Fibroblast of lung (primary cell): ENCODE results near the gene AKR1A1. TPM values are rescaled to one million over a fixed set of nuclear protein-coding genes. Genes with fewer than 3 reads are reported as not detected.

Experiments used
- DNase-seq, 2 donors: peaks; one replicate each; pipeline versions ENCODE4 v3.0.0 to v3.0.0-alpha.2; 2010; ENCODE audit warnings: low read depth in 2 of 2
- H2AFZ ChIP-seq: 2 replicates; pipeline ENCODE4 v1.5.1; 2012; ENCODE audit warnings: low read length, control low read depth, inconsistent platforms
- H3K27ac ChIP-seq: 2 replicates; pipeline ENCODE4 v1.5.1; 2011; ENCODE audit warnings: low read length, control low read depth; ENCODE audit not compliant: insufficient read depth
- H3K27me3 ChIP-seq: 2 replicates; pipeline ENCODE4 v1.5.1; 2011; ENCODE audit warnings: mild to moderate bottlenecking, low read length; ENCODE audit not compliant: control insufficient read depth, insufficient read depth
- H3K36me3 ChIP-seq: 2 replicates; pipeline ENCODE4 v1.5.1; 2011; ENCODE audit warnings: low read length; ENCODE audit not compliant: control insufficient read depth, insufficient read depth
- H3K4me1 ChIP-seq: 2 replicates; pipeline ENCODE4 v1.5.1; 2011; ENCODE audit warnings: low read length; ENCODE audit not compliant: control insufficient read depth, insufficient read depth; ENCODE audit errors: extremely low read depth
- H3K4me2 ChIP-seq: 2 replicates; pipeline ENCODE4 v1.5.1; 2011; ENCODE audit warnings: low read length, control low read depth; ENCODE audit not compliant: insufficient read depth; ENCODE audit errors: extremely low read depth
- H3K4me3 ChIP-seq, 4 experiments: fragments of 200-600 bp in 1 of 4; sonication (generic) in 1 of 4; replicated peaks in 1 of 4; 2 replicates each; pipeline ENCODE4 v1.5.1; 2011 to 2016; ENCODE audit warnings: low read length in 4 of 4, low read depth in 3 of 4, mild to moderate bottlenecking in 3 of 4, control low read depth in 2 of 4, inconsistent platforms in 1 of 4, mixed read lengths in 1 of 4; ENCODE audit not compliant: insufficient read depth in 1 of 4; ENCODE audit errors: control extremely low read depth in 1 of 4
- H3K79me2 ChIP-seq: 2 replicates; pipeline ENCODE4 v1.5.1; 2012; ENCODE audit warnings: mild to moderate bottlenecking, low read length, inconsistent platforms; ENCODE audit not compliant: control insufficient read depth, insufficient read depth
- H3K9ac ChIP-seq: 2 replicates; pipeline ENCODE4 v1.5.1; 2011; ENCODE audit warnings: mild to moderate bottlenecking, low read length, control low read depth; ENCODE audit not compliant: insufficient read depth
- H3K9me3 ChIP-seq: 2 replicates; pipeline ENCODE4 v1.5.1; 2012; ENCODE audit warnings: low read depth, low read length; ENCODE audit not compliant: control insufficient read depth, insufficient read depth
- H4K20me1 ChIP-seq: 2 replicates; pipeline ENCODE4 v1.5.1; 2011; ENCODE audit warnings: low read length; ENCODE audit not compliant: control insufficient read depth, insufficient read depth; ENCODE audit errors: extremely low read depth
- CTCF ChIP-seq, 2 donors: IDR thresholded peaks in 1 of 2; conservative IDR thresholded peaks in 1 of 2; 1 replicate in 1 of 2; 2 replicates in 1 of 2; pipeline ENCODE4 v1.5.1; 2011 to 2012; ENCODE audit warnings: low read length in 2 of 2, control low read depth in 1 of 2, inconsistent platforms in 1 of 2, low read depth in 1 of 2, mild to moderate bottlenecking in 1 of 2
- EZH2 ChIP-seq: IDR thresholded peaks from 2 replicates; pipeline ENCODE4 v1.5.1; 2012; ENCODE audit warnings: low read length, control low read depth, mild to moderate bottlenecking; ENCODE audit errors: missing control alignments
- polyA plus RNA-seq, 2 donors: library from polyadenylated mRNA; depleted of rRNA in 1 of 2; stranded (reverse) in 1 of 2; unstranded in 1 of 2; fragments of >200 nt; gene quantifications; 2 replicates each; pipeline ENCODE4 v1.2.1, GENCODE V29; 2011 to 2012; ENCODE audit warnings: missing spikeins in 1 of 2
- total RNA-seq: library from RNA; depleted of rRNA; stranded (reverse); fragments of >200 nt; gene quantifications from 2 replicates; pipeline ENCODE4 v1.2.1, GENCODE V29; 2014

The AKR1A1 gene
- total and polyA plus RNA-seq, 2 donors (not counting 1 experiment from before 2014, with no cell fraction given) = 110 TPM

- no peak overlapping the region for H2AFZ ChIP-seq
- H3K9me3 ChIP-seq = no peaks in the 10 kb centered on the region
- H3K79me2 ChIP-seq = no peaks in the 10 kb centered on the region
These were observed 56.9 kb downstream of the AKR1A1 start for GRCh38 chr1:45607404-45608074.

GRCh38 chr1:45608175-45609156 is 57.8 kb downstream of the AKR1A1 start:
- Histone ChIP-seq H3K36me3 (peaks cover 6% of the 10 kb centered on the region), H3K27ac (no peak overlapping the region), H3K4me1 (no peaks in the 10 kb centered on the region)

More at GRCh38 chr1:45607404-45608074, 56.9 kb downstream of the AKR1A1 start:
- Histone ChIP-seq H3K27me3 (no peaks in the 10 kb centered on the region), H3K36me3 (peaks cover 6% of the 10 kb centered on the region), H3K4me3 (no peak overlapping the region), H3K4me1 (no peaks in the 10 kb centered on the region), H3K4me2 (no peak overlapping the region), H3K27ac (no peak overlapping the region), H4K20me1 (no peaks in the 10 kb centered on the region), H3K9ac (no peak overlapping the region)
- DNase-seq = no peak
- TF ChIP-seq EZH2 = no peak
- no peak for TF ChIP-seq CTCF (conservative IDR thresholded peaks at IDR 0.05 in 1 of 2, IDR thresholded peaks at IDR 0.05 in 1 of 2; ENCODE audit: low read depth in 1 of 2, low read length in 2 of 2)

More at GRCh38 chr1:45608175-45609156, 57.8 kb downstream of the AKR1A1 start:
- Histone ChIP-seq H3K4me2 (no peak overlapping the region), H3K27me3 (no peaks in the 10 kb centered on the region), H2AFZ (no peak overlapping the region), H4K20me1 (no peaks in the 10 kb centered on the region), H3K9ac (no peak overlapping the region), H3K79me2 (no peaks in the 10 kb centered on the region), H3K9me3 (no peaks in the 10 kb centered on the region), H3K4me3 (no peak overlapping the region)
- DNase-seq = no peak
- TF ChIP-seq CTCF (conservative IDR thresholded peaks at IDR 0.05 in 1 of 2, IDR thresholded peaks at IDR 0.05 in 1 of 2; ENCODE audit: low read depth in 1 of 2, low read length in 2 of 2) (no peak), EZH2 (no peak)
